Mucosa of gallbladder (tissue), 1 donor: Measurements from ENCODE around the gene MBNL2. TPM values are rescaled to one million over a fixed set of nuclear protein-coding genes. Genes with fewer than 3 reads are reported as not detected.

Source experiments
- DNase-seq: peaks from one replicate; pipeline ENCODE4 v3.0.0-alpha.2; 2020; ENCODE audit warnings: low spot score
- total RNA-seq: library from RNA; stranded (reverse); gene quantifications from one replicate; pipeline ENCODE4 v1.2.1, GENCODE V29; 2021
- donor health status: DM: no; HTN: no; CAD: no.

The MBNL2 gene
- total RNA-seq, 1 donor from 2014 or later: 74.7 TPM

DNA sequence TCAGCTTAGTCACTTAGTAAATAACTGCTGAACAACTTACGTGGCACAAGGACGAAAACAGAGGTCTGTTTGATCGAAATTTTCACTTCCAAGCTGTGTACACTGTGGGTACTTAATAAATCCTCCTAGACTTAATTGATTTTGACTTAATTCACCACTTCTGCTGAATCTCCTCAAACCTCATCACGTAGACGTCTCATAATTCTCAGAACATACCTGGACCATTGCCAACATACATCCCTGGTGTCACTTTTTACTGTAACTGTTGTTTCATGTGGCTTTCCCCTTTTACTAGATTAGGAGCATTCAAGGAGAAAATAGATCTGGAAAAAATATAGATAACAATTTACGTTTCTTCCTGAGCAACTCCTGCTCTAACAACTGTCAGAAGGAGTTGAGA, 105.0 kb downstream of the MBNL2 start:
- no peak for DNase-seq

- DNase-seq: no peak
Observed at GRCh38 chr13:97327506-97328221, 105.5 kb downstream of the MBNL2 start.

- no peak for DNase-seq
Observed at GRCh38 chr13:97328222-97328790, 106.2 kb downstream of the MBNL2 start.

- no peak for DNase-seq
Observed at GRCh38 chr13:97329331-97329730, 107.2 kb downstream of the MBNL2 start.

DNA sequence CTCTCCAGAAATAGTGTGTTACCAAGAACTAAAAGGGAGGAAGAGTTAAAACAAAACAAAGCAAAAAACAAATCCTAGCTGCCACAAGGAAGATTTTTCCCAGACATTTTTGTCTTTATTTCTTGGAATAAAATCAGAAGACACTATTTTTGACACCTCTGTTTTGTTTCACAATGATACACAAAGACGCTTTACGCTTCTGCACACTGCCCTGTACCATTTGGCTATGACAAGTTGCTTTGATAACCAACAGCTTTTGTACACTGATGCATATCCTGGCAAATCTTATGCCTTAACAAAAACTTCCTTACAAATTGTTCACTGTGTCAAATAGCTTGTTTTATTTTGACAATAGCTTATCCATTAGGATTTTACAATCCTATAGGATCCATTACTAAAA, 108.3 kb downstream of the MBNL2 start:
- DNase-seq: no peak

DNA sequence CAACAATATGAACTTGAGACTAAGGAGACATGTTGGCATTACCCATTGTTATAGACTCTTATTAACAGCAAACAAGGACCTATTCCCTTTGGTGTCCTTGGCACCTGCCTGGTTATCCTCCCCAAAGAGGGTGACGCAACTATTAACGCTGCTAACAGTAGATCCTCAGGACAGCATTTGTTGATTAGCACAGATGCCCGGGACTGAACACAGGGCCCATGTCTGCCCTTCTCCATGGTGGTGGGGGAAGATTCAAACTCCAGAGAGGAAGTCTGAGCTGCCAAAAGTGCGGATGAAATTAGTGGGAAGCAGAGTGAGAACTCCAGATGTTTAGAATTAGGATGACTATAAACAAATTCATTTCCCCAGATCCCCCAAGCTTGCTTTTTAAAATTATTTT, 110.6 kb downstream of the MBNL2 start:
- DNase-seq: no peak

- no peak for DNase-seq
Observed at GRCh38 chr13:97333983-97334382, 111.8 kb downstream of the MBNL2 start.

GRCh38 chr13:97334690-97335089, 112.6 kb downstream of the MBNL2 start:
- DNase-seq: no peak

DNA sequence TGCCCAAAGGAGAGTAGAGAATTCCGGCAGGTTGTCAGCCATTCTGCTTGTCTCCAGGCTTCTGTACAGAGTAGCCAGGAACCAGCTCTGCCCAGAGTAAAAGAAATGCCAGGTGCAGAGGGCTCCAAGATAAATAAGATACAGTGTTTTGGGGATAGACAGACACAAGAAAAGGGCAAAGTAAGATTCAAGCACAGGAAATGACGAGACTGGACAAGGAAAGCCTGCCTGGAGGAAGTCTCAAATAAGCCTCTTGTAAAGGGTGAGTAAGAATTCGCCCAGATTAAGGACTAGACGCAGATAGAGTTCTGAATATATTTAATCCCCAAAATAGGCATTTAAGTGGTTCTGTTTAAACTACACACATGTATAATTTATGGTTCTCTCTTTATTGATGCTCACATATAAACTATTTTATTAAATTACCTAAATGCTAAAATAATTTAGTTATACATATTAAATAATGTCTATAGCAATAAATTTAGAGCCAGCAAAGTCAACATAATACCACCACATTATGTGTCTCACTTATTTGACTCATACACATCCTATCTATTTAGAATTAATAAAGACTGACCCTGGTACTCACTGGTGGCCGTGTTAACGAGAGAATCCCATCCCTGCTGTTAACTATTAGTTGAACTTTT, 113.5 kb downstream of the MBNL2 start:
- DNase-seq: no peak

DNA sequence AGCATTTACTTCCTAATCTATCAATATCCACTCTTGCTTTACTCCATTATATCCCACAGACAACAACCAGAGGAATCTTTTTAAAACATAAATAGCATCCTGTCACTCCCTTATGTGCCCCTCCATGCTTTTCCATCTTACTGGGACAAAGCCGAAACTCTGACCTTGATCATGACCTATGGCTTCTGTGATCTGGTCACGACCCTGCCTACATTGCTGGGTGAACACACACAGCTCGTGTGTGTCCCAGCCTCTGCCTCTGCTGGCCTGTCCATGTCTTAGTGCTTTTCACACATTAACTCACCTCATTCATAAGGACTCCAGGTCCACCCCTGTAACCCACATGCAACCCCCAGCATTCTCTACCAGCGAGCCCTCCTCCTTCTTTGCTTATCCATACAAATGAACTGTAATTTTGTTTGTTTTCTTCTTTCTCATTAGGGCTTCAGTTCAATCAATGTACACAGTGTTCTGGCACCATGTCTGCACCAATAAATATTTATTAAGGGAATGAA, 115.9 kb downstream of the MBNL2 start:
- DNase-seq: no peak

GRCh38 chr13:97338571-97338970, 116.4 kb downstream of the MBNL2 start:
- no peak for DNase-seq

GRCh38 chr13:97339019-97339987, 117.2 kb downstream of the MBNL2 start:
- peak; percentile 67 for DNase-seq

DNA sequence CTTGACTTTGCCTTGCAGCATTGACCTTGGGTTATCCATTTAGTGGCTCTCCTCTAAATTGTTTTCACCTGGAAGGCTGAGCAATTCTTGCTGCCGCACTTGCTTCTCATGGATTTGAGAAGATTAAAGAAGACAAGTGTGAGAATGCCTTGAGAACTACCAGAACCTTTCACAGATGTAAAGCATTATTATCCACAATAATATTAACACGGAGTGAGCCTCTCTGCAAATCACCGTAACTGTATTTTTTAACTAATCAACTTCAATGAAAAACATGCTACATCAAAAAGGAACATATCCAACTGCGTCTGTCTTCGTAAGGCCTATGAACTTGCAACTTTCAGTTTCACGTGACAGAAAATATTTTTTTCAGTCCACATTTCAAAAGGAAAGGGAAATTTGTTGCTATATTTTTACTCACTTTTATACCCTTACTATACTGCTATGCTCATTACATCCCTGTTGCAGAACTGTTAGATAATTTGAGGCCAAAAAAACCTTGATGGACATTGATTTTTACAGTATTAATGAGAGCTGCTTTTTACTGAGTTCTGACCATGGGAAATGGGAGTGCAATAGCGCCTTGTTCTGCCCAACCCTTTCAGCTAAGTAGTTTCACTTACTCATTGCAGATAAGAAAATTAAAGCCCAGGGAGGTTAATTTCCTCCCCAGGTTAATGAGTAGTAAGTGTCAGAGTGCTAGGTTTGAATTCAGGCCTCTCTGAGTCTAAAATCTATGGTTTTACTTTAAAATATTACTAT, 118.0 kb downstream of the MBNL2 start:
- DNase-seq: no peak

DNA sequence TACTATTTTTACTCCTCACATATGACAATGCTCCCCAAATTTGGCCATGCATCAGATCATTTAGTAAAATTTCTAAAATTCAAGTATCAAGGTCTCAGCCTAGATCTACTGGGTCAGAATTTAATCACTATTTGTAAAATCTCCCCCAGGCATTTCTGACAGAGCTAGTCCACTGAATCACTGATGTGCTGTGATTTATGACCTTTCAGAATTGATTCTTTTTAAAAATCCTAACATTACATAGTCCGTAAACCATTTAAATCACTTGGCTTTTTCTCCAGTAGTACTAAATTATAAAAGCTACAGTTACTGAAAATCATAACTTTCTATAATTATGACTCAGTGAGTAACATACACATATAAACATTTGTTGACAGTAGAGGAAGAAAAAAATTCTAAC, 119.0 kb downstream of the MBNL2 start:
- no peak for DNase-seq

DNA sequence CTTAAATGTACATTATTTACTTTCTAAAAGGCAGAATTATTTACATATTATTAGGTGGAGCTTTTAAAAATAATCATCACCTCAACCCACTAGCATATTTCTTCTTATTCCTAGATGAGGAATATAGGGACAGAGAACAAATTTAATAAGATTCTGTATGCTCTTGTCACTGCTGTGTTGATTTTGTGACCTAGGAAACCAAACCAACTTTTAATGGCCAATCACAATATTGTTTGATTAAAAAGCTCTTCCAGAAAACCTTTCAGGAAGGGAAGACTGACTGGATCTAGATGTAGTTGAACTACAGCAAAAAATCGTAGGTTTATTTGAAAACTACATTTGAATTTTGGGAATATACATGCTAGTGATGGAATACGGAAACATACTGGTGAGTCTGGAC, 120.0 kb downstream of the MBNL2 start:
- DNase-seq: no peak

GRCh38 chr13:97342936-97343335, 120.8 kb downstream of the MBNL2 start:
- DNase-seq: no peak

- peak; percentile 53 for DNase-seq
Observed at GRCh38 chr13:97344265-97345175, 122.4 kb downstream of the MBNL2 start.

DNA sequence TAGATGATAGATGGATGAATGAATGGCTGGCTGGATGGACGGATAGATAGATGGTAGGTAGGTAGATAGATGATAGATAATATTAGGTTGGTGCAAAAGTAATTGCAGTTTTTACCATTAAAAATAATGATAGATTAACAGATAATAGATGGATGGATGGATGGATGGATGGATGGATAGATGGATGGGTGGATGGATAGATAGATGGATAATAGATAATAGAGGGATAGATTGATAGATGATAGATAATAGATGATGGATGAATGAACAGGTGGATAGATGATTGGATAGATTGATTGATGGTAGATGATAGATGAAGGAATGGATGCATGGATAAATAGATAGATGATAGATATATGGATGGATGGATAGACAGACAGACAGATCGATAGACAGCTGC, 124.0 kb downstream of the MBNL2 start:
- no peak for DNase-seq

GRCh38 chr13:97346561-97347254, 124.6 kb downstream of the MBNL2 start:
- DNase-seq: no peak
